Fibroblast of pulmonary artery (primary cell): ENCODE measurements around the gene KRT10.

Source experiments
- DNase-seq: peaks from one replicate; pipeline ENCODE4 v3.0.0-alpha.2; 2010; ENCODE audit warnings: low read depth
- H3K4me3 ChIP-seq: replicated peaks from 2 replicates; pipeline ENCODE4 v1.5.1; 2011; ENCODE audit warnings: low read depth, mild to moderate bottlenecking, control low read depth, low read length, moderate library complexity
- TF ChIP-seq, protein P1 (sequence below): IDR thresholded peaks from 2 replicates; pipeline ENCODE4 v1.5.1; 2011; ENCODE audit warnings: mild to moderate bottlenecking, control low read depth, low read length, inconsistent platforms; ENCODE audit errors: missing control alignments

Gene KRT10

GRCh38 chr17:40848583-40849235 lies 26.3 kb upstream of the KRT10 start:
- TF ChIP-seq, protein P1, sequence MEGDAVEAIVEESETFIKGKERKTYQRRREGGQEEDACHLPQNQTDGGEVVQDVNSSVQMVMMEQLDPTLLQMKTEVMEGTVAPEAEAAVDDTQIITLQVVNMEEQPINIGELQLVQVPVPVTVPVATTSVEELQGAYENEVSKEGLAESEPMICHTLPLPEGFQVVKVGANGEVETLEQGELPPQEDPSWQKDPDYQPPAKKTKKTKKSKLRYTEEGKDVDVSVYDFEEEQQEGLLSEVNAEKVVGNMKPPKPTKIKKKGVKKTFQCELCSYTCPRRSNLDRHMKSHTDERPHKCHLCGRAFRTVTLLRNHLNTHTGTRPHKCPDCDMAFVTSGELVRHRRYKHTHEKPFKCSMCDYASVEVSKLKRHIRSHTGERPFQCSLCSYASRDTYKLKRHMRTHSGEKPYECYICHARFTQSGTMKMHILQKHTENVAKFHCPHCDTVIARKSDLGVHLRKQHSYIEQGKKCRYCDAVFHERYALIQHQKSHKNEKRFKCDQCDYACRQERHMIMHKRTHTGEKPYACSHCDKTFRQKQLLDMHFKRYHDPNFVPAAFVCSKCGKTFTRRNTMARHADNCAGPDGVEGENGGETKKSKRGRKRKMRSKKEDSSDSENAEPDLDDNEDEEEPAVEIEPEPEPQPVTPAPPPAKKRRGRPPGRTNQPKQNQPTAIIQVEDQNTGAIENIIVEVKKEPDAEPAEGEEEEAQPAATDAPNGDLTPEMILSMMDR, result no peak
- no peak overlapping the region for H3K4me3 ChIP-seq
- DNase-seq, result no peak

- TF ChIP-seq, protein P1, result no peak
- DNase-seq, result no peak
- H3K4me3 ChIP-seq, result no peak overlapping the region
These were observed 24.2 kb upstream of the KRT10 start for GRCh38 chr17:40846515-40847144.

- no peak for DNase-seq
These were observed 22.3 kb upstream of the KRT10 start for GRCh38 chr17:40844671-40845107.

DNA sequence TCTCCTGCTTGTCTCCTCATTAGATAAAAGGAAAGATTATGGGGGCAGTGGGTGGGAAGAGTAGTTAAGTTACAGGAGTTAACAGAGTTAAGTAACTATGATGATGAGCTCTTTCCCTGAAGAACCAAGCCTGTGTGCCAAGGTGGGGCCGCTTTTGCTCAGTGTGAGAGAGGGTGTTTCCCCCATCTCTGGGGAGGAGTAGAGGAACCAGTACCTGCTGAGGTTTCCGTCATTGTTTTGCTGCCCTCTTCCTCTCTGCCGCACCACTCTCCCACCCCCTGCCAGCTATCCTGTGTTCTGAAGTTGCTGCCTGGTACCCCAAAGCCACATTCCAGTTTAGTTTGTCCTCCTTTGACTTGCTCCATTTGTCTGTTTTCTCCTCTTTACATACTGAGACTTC lies 20.8 kb upstream of the KRT10 start:
- DNase-seq, result no peak
- TF ChIP-seq, protein P1, result no peak

More at GRCh38 chr17:40844671-40845107, 22.3 kb upstream of the KRT10 start:
- H3K4me3 ChIP-seq, result no peak overlapping the region
- TF ChIP-seq, protein P1, result no peak

GRCh38 chr17:40841246-40841645 lies 18.8 kb upstream of the KRT10 start:
- TF ChIP-seq, protein P1, result no peak
- H3K4me3 ChIP-seq, result no peak overlapping the region
- no peak for DNase-seq

More for the DNA sequence above, 20.8 kb upstream of the KRT10 start:
- no peak overlapping the region for H3K4me3 ChIP-seq

GRCh38 chr17:40839194-40839593 lies 16.8 kb upstream of the KRT10 start:
- H3K4me3 ChIP-seq, result no peak overlapping the region
- DNase-seq, result no peak
- TF ChIP-seq, protein P1, result no peak
